G401.6 (cell line): ENCODE results near the gene MS4A15.
"Not testable (repeated sequence)": the region's sequence is repeated elsewhere in the genome, so short reads cannot be mapped to it uniquely, and the experiment has no call there.

ENCODE experiments used
- FAIRE-seq: peaks from 2 replicates; lab custom pipeline; 2012; peaks lifted over from hg19 to GRCh38; lab: Jason Lieb, UNC

MS4A15 gene

GRCh38 chr11:60756307-60757032 is at the start of gene MS4A15:
Gene MS4A15 (plus strand): TSS chr11:60756867. CDS start chr11:60763734, 6,867 bp downstream.
- FAIRE-seq, result no peak

- no peak for FAIRE-seq
These were observed 49.7 kb upstream of the MS4A15 start for GRCh38 chr11:60706931-60707330.

GRCh38 chr11:60710482-60710881 is 46.2 kb upstream of the MS4A15 start:
- FAIRE-seq, result no peak

GRCh38 chr11:60711276-60711675 is 45.4 kb upstream of the MS4A15 start:
- no peak for FAIRE-seq

- FAIRE-seq, result not testable (repeated sequence)
These were observed 43.2 kb upstream of the MS4A15 start for GRCh38 chr11:60713423-60713822.

GRCh38 chr11:60717956-60718355 is 38.7 kb upstream of the MS4A15 start:
- FAIRE-seq, result no peak

GRCh38 chr11:60718524-60719316 is 37.9 kb upstream of the MS4A15 start:
- no peak for FAIRE-seq

GRCh38 chr11:60719391-60719790 is 37.3 kb upstream of the MS4A15 start:
- FAIRE-seq, result no peak

- no peak for FAIRE-seq
These were observed 36.2 kb upstream of the MS4A15 start for GRCh38 chr11:60720460-60720859.

GRCh38 chr11:60724420-60724819 is 32.2 kb upstream of the MS4A15 start, which contains the start of gene MS4A18:
Gene MS4A18 (plus strand): TSS chr11:60724720.
- FAIRE-seq, result no peak

GRCh38 chr11:60725592-60725991 is 31.1 kb upstream of the MS4A15 start:
- FAIRE-seq, result no peak

GRCh38 chr11:60731586-60731985 is 25.1 kb upstream of the MS4A15 start:
- no peak for FAIRE-seq

- no peak for FAIRE-seq
These were observed 22.4 kb upstream of the MS4A15 start for GRCh38 chr11:60734279-60734678.

- FAIRE-seq, result no peak
These were observed 17.6 kb upstream of the MS4A15 start for GRCh38 chr11:60739114-60739513.

GRCh38 chr11:60740573-60740972 is 16.1 kb upstream of the MS4A15 start:
- no peak for FAIRE-seq

GRCh38 chr11:60741421-60741820 is 15.2 kb upstream of the MS4A15 start:
- no peak for FAIRE-seq

GRCh38 chr11:60743058-60743457 is 13.6 kb upstream of the MS4A15 start:
- FAIRE-seq, result no peak

GRCh38 chr11:60744114-60744513 is 12.6 kb upstream of the MS4A15 start:
- FAIRE-seq, result no peak

- FAIRE-seq, result no peak
These were observed 9.3 kb upstream of the MS4A15 start for GRCh38 chr11:60747359-60747873.

GRCh38 chr11:60748225-60748624 is 8.4 kb upstream of the MS4A15 start:
- no peak for FAIRE-seq

GRCh38 chr11:60748821-60749220 is 7.8 kb upstream of the MS4A15 start:
- no peak for FAIRE-seq

- FAIRE-seq, result no peak
These were observed 5.8 kb upstream of the MS4A15 start for GRCh38 chr11:60750911-60751310.

GRCh38 chr11:60753309-60753708 is 3.4 kb upstream of the MS4A15 start:
- no peak for FAIRE-seq
